Activated naive CD8-positive, alpha-beta T cell treated with anti-CD3 and anti-CD28 coated beads, Interleukin-2, amount 50 U/mL, for 24 hours (primary cell): Measurements from ENCODE around the gene NRIP2.

Source experiments
- ATAC-seq: fragments of 150-1000 bp; cut with Tn5 transposase; one replicate; pipeline ENCODE4 v1.10.0; 2021
- DNase-seq: peaks from one replicate; pipeline ENCODE4 v3.0.0; 2021
- H3K27ac Mint-ChIP-seq: one replicate; pipeline ENCODE4 v1.8.0; 2021; ENCODE audit warnings: mild to moderate bottlenecking, mixed read lengths
- H3K27me3 Mint-ChIP-seq: one replicate; pipeline ENCODE4 v1.8.0; 2021; ENCODE audit warnings: mixed read lengths
- H3K36me3 Mint-ChIP-seq: one replicate; pipeline ENCODE4 v1.8.0; 2021; ENCODE audit warnings: low read depth, mixed read lengths
- H3K4me1 Mint-ChIP-seq: one replicate; pipeline ENCODE4 v1.8.0; 2021; ENCODE audit warnings: mixed read lengths
- H3K4me3 Mint-ChIP-seq: one replicate; pipeline ENCODE4 v1.8.0; 2021; ENCODE audit warnings: mild to moderate bottlenecking, moderate library complexity, mixed read lengths
- H3K9me3 Mint-ChIP-seq: one replicate; pipeline ENCODE4 v1.8.0; 2021; ENCODE audit warnings: mixed read lengths

The NRIP2 gene

DNA sequence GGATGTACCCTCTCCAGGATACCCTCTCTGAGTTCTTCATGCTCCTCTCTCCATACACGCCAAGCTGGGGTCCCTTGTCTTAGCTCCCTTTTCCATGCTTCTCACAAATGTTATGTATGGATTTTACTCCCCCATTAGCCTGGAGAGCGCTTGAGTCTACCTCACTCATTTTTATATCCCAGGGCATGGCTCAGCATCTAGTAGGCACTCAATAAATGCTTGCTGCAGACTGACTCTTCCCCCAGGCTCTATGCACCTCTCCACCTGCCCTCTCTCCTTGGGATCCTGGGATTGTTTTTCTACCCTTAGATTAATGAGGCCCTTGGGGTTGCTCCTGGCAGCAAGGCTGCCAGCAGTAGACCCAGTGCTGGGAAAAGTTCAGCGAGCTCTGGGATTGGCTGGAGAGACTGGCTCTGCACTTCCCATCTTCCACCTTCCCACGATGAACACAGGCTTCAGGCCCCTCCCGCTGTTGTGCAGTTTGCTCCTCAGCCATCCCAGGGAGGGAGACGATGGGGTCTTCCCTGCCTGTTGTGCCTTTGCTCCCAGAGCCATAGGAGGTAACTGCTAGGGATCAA is 2.2 kb downstream of the NRIP2 start:
- Mint-ChIP-seq H3K9me3 (no peaks in the 10 kb centered on the region), H3K4me1 (peaks cover 2% of the 10 kb centered on the region), H3K36me3 (peaks cover 23% of the 10 kb centered on the region), H3K4me3 (no peak overlapping the region), H3K27ac (no peak overlapping the region), H3K27me3 (no peaks in the 10 kb centered on the region)
- no peak for DNase-seq
- no peak for ATAC-seq

DNA sequence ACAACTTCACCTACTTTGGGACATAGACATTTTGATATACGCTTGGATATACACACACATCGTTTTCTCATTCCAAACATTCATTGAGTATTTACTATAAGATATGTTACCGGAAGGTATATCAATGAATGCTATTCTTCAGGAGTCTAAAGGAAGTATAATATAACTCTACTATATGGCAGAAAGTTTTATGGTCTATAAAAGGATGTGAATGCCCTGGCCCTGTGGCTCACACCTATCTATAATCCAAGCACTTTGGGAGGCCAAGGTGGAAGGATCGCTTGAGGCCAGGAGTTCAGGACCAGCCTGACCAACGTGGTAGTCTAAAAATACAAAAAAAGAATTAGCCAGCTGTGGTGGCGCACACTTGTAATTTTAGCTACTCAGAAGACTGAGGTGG is 5.6 kb downstream of the NRIP2 start:
- no peak overlapping the region for H3K27ac Mint-ChIP-seq
- H3K4me1 Mint-ChIP-seq = peaks cover 2% of the 10 kb centered on the region
- no peaks in the 10 kb centered on the region for H3K9me3 Mint-ChIP-seq
- ATAC-seq (no peak), DNase-seq (no peak)
- H3K36me3 Mint-ChIP-seq = peaks cover 29% of the 10 kb centered on the region
- H3K27me3 Mint-ChIP-seq = no peaks in the 10 kb centered on the region
- H3K4me3 Mint-ChIP-seq = no peak overlapping the region

DNA sequence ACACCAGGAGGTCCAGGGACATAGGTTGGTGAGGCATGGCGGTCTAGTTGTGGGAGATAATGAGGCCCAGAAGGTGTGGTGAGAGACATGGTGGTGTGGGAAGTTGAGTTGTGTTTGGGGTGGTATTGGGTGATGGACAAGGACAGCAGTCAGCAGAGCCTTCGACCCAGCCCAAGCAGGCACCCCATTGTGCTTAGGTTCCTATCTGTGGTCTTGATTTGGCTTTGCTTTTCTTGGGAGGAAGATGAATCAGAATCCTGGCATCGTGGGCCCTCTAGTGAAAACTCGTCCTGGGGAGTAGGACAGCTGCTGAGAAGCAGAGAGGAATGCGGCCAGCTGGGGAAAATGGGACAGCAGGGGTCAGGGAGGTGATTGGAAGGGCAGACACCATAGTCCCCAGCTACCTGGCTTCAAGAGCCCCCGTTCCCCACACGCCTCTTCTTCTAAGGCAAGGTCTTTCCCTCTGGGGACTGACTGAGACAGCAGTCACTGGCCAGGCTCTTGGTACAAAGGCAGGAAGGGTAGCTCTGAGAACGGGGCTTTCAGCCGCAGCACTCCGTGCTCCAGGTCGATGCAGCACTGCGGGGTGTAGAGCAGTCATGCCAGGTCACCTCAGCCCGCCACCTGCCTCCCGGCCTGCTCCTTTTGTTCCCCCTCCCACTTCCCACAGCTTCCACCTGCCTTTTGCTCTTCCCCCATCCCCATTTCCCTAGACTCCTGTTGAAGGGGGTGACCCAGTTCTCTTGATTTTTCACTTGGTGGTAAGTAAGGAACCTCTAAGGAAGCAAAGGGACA is 7.9 kb downstream of the NRIP2 start:
- H3K36me3 Mint-ChIP-seq = peaks cover 43% of the 10 kb centered on the region
- H3K27me3 Mint-ChIP-seq = no peaks in the 10 kb centered on the region
- no peak overlapping the region for H3K27ac Mint-ChIP-seq
- peaks cover 8% of the 10 kb centered on the region for H3K4me1 Mint-ChIP-seq
- DNase-seq = no peak
- no peak overlapping the region for H3K4me3 Mint-ChIP-seq
- H3K9me3 Mint-ChIP-seq = no peaks in the 10 kb centered on the region
- no peak for ATAC-seq

DNA sequence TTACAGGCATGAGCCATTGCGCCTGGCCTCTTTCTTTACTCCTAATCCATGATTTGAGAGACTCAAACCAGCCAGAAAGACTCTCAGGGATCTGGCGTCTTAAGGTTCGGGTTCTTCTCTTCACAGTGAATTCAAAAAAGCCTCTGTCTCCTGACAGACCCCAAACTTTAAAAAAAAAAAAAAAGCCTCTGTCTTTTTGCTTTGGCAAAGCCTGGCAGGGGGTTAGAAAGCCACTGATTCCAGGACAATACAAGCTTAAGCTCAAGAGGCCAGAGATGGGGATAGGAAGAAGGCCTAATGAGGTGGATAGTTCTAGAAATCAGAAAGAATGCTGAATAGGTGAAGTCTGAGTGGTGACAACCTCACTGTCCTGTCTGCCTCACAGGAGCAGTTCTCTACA is 8.8 kb downstream of the NRIP2 start:
- Mint-ChIP-seq H3K27ac (no peak overlapping the region), H3K4me1 (peaks cover 8% of the 10 kb centered on the region), H3K27me3 (no peaks in the 10 kb centered on the region), H3K4me3 (no peak overlapping the region), H3K36me3 (peaks cover 43% of the 10 kb centered on the region), H3K9me3 (no peaks in the 10 kb centered on the region)
- no peak for ATAC-seq
- no peak for DNase-seq

DNA sequence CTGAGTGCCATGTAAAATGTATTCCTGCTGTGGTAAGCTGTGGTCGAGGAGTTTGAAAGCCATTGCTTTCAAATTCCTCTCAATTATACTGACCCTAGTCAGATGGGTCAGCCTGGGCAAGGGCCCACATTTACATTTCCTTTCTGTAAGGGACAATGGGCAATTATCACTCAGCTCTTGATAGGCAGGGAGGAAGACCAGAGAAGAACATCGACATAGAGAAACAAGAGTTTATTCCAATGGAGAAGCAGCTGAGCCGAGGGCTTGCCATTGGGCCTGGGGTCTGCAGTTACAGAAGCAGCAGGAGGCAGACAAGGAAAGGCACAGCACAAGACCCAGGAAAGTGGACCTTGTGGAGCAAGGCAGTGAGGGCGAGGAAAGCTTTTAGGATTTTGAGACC is 9.7 kb downstream of the NRIP2 start:
- H3K4me3 Mint-ChIP-seq = no peak overlapping the region
- no peak overlapping the region for H3K27ac Mint-ChIP-seq
- H3K27me3 Mint-ChIP-seq = no peaks in the 10 kb centered on the region
- H3K9me3 Mint-ChIP-seq = no peaks in the 10 kb centered on the region
- peaks cover 42% of the 10 kb centered on the region for H3K36me3 Mint-ChIP-seq
- H3K4me1 Mint-ChIP-seq = peaks cover 8% of the 10 kb centered on the region
- no peak for DNase-seq
- no peak for ATAC-seq

DNA sequence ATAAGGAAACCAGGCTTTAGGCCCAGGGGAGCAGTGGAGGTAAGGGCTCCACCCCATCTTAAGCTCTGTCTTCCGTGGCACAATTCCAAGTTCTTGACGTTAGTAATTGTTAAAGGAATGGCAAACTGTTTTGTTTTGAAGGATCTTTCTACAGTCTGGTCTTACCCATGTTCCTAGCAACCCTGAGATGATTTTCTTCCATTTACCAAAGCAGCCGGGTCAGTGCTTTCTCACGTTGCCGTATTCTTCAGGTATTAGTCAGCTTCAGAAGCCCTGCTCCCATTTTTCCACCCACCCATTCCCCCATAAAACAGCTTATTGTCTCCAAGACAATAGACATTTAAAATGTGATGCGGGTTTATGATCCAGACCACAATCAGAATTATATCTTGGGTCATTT is 10.3 kb downstream of the NRIP2 start:
- H3K36me3 Mint-ChIP-seq = peaks cover 45% of the 10 kb centered on the region
- no peaks in the 10 kb centered on the region for H3K27me3 Mint-ChIP-seq
- H3K4me1 Mint-ChIP-seq = peaks cover 8% of the 10 kb centered on the region
- H3K9me3 Mint-ChIP-seq = no peaks in the 10 kb centered on the region
- no peak overlapping the region for H3K27ac Mint-ChIP-seq
- ATAC-seq (no peak), DNase-seq (no peak)
- H3K4me3 Mint-ChIP-seq = no peak overlapping the region

DNA sequence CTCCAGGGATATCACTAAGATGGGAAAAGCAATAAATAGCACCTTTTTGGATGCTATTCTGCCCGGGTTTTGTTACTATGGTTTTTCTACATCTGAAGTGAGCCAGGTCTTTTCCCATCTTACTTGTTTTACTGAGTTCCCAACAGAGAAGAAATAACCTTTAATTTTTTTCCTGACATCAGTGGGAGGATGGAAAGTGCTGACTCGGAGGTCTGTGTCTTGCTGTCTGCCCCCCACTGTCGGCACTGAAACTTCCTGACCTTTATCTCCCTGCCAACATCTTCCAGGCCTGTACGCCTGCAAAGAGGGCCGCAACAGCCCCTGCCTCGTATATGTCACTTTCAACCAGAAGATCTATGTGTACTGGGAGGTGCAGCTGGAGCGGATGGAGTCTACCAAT is 11.4 kb downstream of the NRIP2 start:
- no peak overlapping the region for H3K4me3 Mint-ChIP-seq
- ATAC-seq (no peak), DNase-seq (no peak)
- H3K9me3 Mint-ChIP-seq = no peaks in the 10 kb centered on the region
- H3K36me3 Mint-ChIP-seq = peaks cover 40% of the 10 kb centered on the region
- no peak overlapping the region for H3K27ac Mint-ChIP-seq
- peaks cover 8% of the 10 kb centered on the region for H3K4me1 Mint-ChIP-seq
- no peaks in the 10 kb centered on the region for H3K27me3 Mint-ChIP-seq

DNA sequence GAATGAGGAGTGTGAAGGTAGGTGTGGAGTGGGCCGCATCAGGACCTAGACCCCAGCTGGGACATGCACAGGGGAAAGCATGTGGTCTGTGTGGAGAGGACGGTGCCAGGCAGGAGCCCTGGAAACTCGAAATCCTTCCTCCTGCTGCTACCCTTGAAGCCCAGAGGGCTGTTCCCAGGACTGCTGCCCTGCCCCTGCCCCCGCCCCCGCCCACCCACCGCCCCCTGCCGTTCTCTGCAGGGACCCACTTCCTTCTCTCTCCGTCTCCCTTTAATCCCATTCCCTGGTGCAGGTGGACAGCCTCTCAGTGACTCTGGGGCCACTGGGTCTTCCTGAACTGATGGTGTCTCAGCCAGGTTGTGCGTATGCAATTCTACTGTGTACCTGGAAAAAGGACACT is 14.4 kb downstream of the NRIP2 start:
- no peak for ATAC-seq
- no peak overlapping the region for H3K27ac Mint-ChIP-seq
- DNase-seq = no peak
- H3K9me3 Mint-ChIP-seq = no peaks in the 10 kb centered on the region
- no peaks in the 10 kb centered on the region for H3K27me3 Mint-ChIP-seq
- peaks cover 16% of the 10 kb centered on the region for H3K4me1 Mint-ChIP-seq
- peaks cover 51% of the 10 kb centered on the region for H3K36me3 Mint-ChIP-seq
- no peak overlapping the region for H3K4me3 Mint-ChIP-seq

DNA sequence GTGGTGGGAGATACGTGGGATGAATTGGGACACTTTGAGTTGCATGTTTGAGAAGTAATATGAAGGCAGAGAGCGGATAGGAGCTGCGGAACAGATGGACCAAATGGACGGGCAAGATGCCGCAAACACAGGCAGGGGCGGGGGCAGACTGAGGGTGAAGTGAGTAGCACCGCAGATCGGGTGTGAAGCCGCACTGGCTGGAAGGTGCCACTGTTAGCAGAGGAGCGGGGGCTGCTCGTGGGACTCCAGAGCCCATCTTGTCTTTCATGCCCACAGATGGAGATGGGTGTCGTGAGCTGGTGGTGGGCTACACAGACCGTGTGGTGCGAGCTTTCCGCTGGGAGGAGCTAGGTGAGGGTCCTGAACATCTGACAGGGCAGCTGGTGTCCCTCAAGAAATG is 15.0 kb downstream of the NRIP2 start:
- peaks cover 21% of the 10 kb centered on the region for H3K4me1 Mint-ChIP-seq
- no peak for DNase-seq
- H3K9me3 Mint-ChIP-seq = no peaks in the 10 kb centered on the region
- no peaks in the 10 kb centered on the region for H3K27me3 Mint-ChIP-seq
- H3K27ac Mint-ChIP-seq = no peak overlapping the region
- ATAC-seq = no peak
- H3K4me3 Mint-ChIP-seq = no peak overlapping the region
- H3K36me3 Mint-ChIP-seq = peaks cover 48% of the 10 kb centered on the region

DNA sequence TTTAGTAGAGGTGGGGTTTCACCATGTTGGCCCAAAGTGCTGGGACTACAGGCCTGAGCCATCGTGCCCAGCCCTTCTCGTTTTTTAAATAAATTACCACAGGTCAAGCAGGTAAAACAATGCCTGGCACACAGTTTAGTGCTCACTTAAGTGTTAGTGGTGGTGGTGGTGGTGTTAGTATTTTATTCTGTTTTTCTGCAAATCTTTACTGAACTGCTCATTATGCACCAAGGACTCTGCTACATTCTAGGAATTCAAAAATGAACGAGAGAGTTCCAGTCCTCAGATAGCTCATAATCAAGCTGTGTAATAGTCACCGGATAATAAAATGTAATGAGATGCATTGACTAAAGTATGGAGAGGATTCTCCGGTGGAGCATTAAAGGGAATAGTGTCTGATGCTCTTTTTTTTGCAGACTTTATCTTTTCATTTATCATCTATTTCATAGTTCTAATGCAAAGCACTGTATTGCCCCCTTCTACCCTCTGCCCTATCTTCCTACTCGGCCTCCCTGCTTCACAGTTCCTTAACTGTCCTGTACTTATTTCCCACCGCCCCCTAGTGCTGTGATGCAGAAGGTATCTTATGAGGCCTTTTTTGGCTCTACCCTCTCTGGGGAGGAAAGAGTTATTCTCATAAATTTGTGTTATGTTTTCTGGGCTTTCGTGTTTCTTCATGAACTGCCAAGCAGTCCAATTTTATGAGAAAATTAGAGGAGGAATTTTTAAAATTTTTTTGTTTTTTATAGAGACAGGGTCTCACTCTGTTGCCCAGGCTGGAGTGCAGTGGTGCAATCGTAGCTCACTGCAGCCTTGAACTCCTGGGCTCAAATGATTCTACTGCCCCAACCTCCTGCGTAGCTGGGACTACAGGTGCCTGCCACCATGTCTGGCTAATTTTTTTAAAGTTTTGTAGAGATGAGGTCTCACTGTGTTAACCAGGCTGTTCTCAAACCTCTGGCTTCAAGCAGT is 21.3 kb downstream of the NRIP2 start:
- Mint-ChIP-seq H3K9me3 (no peaks in the 10 kb centered on the region), H3K27me3 (no peaks in the 10 kb centered on the region), H3K36me3 (peaks cover 27% of the 10 kb centered on the region), H3K27ac (peak overlapping the region; percentile 100), H3K4me1 (peaks cover 36% of the 10 kb centered on the region), H3K4me3 (peak overlapping the region; percentile 100)
- peak; percentile 50 for ATAC-seq
- DNase-seq = peak; percentile 58

DNA sequence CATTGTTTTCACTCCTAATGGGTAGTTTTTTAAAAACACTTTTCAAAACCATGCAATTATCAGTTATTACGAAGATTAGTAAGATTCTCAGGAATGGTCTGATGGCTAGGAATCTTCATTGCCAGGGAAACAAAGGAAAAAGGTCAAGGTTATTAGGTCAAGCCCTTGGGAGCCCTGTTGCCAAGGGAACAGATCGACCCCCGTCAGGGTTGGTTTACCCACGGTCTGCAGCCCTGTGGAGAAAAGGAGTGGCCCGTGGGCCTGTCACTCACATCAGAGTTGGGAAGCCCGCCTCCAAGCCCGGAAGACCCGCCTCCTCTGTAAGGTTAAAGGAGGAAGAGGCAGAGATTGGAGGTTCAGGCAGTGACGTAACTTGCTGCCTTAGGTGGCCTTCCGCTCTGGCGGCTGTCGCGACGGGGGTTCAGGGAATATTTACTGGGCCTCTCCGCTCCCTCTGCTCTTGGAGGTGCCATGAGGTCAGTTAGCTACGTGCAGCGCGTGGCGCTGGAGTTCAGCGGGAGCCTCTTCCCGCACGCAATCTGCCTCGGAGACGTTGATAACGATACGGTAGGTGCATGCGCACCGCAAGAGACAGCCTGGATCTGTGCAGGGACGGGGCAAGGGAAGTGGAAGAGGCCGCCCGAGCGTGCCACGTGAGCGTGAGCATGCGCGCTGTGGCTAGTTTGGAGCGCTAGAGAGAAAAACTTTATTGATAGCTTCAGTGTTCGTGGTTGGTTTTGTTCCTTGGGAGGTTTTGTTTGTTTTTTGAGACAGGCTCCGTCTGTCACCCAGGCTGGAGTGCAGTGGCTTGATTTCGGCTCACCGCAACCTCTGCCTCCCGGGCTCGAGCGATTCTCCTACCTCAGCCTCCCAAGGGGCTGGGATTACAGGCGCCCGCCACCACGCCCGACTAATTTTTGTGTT is 22.3 kb downstream of the NRIP2 start, which contains the start of gene ITFG2:
Gene ITFG2, plus strand, starts transcription at position 379 of the 924 bp plus-strand sequence. Its CDS starts 93 bp downstream, at position 472.
- H3K4me1 Mint-ChIP-seq = peaks cover 36% of the 10 kb centered on the region
- no peaks in the 10 kb centered on the region for H3K27me3 Mint-ChIP-seq

DNA sequence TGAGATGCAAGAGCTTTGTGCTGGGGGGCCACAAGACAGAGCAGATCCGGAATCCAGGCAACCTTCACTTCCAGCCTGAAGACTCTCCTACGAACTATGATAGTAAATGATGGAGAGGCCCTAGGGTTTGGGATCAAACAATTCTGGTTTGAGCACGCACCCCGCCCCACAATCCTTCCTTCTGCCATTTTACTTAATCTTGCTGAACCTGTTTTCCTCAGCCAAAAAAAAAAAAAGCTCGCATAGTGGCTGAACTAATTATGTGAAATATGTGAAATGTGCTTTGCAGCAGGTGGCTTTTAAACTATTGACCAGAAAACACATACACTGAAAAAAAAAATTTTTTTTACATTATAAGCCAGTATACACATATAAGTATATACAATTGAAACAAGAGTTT is 23.0 kb downstream of the NRIP2 start:
- Mint-ChIP-seq H3K4me3 (peak overlapping the region; percentile 100), H3K4me1 (peaks cover 32% of the 10 kb centered on the region), H3K36me3 (peaks cover 19% of the 10 kb centered on the region), H3K27ac (no peak overlapping the region), H3K27me3 (no peaks in the 10 kb centered on the region), H3K9me3 (no peaks in the 10 kb centered on the region)
- DNase-seq = no peak
- no peak for ATAC-seq

More for the DNA sequence above, 22.3 kb downstream of the NRIP2 start, which contains the start of gene ITFG2:
- peak within 1 kb of the TSS; percentile 100 for H3K27ac Mint-ChIP-seq
- DNase-seq (peak; percentile 94), ATAC-seq (peak; percentile 97)
- H3K9me3 Mint-ChIP-seq = no peaks in the 10 kb centered on the region
- peak within 1 kb of the TSS; percentile 100 for H3K4me3 Mint-ChIP-seq
- H3K36me3 Mint-ChIP-seq = peaks cover 21% of the 10 kb centered on the region

DNA sequence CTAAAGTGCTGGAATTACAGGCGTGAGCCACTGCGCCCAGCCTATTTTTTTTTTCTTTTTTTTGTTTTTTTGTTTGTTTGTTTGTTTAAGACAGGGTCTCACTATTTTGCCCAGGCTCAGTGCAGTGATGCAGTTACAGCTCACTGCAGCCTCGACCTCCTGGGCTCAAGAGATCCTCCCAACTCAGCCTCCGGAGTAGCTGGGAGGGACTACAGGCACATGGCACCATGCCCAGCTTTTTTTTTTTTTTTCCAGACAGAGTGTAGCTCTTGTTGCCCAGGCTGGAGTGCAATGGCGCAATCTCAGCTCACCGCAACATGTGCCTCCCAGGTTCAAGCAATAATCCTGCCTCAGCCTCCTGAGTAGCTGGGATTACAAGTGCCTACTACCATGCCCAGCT is 28.1 kb downstream of the NRIP2 start:
- Mint-ChIP-seq H3K9me3 (no peaks in the 10 kb centered on the region), H3K4me3 (no peak overlapping the region), H3K4me1 (peaks cover 19% of the 10 kb centered on the region), H3K27ac (no peak overlapping the region), H3K36me3 (peaks cover 44% of the 10 kb centered on the region), H3K27me3 (no peaks in the 10 kb centered on the region)
- ATAC-seq = no peak
- no peak for DNase-seq

DNA sequence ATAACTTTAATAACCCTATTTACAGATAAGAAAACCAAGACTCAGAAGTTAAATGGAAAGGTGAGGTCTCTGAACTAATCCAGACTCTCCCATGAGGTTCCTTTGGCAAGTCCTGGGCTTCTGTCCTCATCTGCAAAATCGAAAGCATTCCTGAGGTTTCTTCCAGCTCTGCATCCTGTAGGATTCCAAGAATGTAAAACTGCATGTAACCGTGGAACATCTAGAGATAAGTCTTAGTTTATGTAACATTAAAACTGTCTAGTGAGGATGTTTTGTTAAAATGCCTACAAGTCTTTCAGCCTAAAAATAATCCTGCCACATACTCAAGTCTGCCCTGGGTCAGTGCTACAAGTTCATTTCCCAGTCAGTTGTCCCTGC is 29.7 kb downstream of the NRIP2 start:
- no peak for ATAC-seq
- no peaks in the 10 kb centered on the region for H3K9me3 Mint-ChIP-seq
- no peak overlapping the region for H3K4me3 Mint-ChIP-seq
- H3K27ac Mint-ChIP-seq = no peak overlapping the region
- peaks cover 59% of the 10 kb centered on the region for H3K36me3 Mint-ChIP-seq
- no peak for DNase-seq
- H3K4me1 Mint-ChIP-seq = peaks cover 16% of the 10 kb centered on the region
- no peaks in the 10 kb centered on the region for H3K27me3 Mint-ChIP-seq
